HG02623 (cell line): ENCODE results near the gene ART1.

Source experiments
- ATAC-seq: cut with Tn5 transposase; IDR thresholded peaks from one replicate; pipeline ENCODE4 v1.9.1; 2021; ENCODE audit warnings: moderate library complexity; ENCODE audit not compliant: unreplicated experiment

The ART1 gene

DNA sequence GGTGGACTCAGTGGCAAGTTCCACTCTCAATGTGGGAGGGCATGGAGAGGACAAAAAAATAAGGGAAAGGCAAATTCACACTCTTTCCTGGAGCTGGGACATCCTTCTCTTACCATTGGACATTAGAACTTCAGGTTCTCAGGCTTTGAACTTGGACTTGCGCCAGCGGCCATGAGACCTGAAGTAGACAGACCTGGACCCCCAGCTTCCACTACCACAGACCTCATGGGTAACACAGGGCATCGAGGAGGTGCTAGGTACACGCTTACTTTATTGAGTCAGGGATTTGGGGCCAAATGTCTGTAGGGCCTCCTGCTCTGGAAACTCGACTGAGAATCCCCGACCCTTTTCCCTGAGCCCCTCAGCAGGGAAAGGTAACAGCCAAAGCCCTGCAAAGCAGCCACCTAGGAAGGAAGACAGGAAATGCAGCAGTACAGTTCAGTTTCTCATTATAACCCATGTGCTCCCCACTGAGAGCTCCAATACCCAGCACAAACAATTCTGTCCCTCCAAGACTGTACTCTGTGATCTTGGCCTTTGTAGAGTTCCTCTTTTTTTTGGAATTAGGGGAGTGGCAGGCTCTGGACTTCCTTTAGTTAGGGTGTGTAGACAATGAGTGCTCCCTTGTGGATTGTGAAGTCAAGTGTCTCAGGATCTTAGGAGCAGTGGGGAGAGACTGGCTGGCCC, 20.6 kb downstream of the ART1 start:
- ATAC-seq, result no peak

GRCh38 chr11:3666023-3666530, 21.1 kb downstream of the ART1 start:
- ATAC-seq, result no peak

DNA sequence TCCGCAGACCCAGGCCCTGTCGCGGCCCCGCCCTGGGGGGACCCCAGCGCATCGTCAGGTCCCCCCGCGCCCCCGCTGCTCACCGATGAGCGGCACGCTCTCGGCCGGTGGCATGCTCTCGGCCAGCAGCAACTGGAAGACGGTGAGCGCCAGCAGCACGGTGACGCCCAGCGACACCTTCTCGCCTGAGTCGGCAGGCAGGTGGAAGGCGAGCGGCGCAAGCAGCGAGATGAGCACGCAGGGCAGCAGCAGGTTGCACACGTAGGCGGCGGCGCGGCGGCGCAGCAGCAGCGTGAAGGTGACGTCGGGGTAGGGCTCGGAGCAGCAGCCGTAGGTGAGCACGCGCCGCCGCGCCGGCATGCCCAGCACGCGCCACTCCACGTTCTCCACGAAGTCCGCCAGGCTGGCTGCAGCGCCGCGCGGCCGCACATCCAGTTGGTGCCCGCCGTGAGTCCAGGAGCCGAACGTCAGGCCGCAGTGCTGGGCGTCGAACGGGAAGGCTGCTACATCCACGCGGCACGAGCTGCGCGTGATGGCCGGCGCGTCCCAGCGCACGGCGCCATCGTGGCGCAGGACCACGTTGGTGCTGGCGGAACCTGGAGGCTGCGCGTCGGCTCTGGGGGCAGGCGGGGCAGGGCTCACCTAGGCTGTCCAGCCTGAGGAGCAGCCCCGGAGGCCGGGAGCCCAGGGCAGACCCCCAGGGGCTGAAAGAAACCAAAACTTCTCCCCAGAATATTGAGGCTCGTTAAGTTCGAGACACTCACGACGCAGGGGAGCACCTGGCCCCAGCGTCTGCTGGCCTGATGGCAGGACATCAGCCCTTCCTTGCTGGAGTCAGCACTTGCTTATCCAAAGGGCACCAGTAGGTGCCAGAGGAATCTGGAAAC, 22.5 kb downstream of the ART1 start:
- ATAC-seq, result no peak

DNA sequence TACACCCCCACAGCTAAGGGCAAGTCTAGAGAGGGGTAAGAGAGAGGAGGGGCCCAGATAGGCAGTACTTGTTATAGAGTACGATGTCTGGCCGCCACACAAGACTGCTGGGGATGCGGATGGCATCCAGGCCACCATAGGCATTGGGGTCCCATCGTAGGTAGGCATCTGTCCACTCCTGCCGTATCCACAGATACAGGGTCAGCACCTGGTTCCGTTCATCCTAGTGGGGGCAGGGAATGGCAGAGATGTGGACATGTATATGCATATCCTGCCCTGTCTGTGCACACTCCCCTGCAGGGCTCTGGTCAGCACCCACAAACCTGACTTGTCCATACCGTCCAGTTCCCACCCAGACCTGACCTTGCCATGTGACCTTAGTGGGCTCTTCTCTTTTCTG, 24.2 kb downstream of the ART1 start:
- ATAC-seq, result no peak

DNA sequence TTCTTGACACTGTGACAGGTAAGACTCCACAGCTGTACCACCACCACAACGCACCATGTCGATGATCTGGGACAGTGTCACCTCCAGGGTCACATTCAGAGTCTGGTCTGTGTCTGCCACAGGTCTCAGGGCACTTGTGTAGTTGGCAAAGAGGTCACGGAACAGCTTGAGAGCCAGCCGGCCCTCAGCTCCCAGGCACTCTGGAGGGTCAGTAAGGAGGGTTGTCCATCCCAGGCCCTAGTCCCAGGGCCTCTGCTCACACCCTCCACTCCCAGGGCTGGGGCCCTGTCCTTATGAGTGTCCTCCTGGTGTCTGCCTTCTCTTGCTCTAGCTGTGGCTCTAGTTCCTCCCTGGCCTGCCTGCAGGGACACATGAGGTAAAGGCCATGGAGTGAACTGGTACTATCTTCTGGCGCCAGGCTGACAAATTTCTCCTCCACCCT, 24.8 kb downstream of the ART1 start:
- ATAC-seq, result no peak

DNA sequence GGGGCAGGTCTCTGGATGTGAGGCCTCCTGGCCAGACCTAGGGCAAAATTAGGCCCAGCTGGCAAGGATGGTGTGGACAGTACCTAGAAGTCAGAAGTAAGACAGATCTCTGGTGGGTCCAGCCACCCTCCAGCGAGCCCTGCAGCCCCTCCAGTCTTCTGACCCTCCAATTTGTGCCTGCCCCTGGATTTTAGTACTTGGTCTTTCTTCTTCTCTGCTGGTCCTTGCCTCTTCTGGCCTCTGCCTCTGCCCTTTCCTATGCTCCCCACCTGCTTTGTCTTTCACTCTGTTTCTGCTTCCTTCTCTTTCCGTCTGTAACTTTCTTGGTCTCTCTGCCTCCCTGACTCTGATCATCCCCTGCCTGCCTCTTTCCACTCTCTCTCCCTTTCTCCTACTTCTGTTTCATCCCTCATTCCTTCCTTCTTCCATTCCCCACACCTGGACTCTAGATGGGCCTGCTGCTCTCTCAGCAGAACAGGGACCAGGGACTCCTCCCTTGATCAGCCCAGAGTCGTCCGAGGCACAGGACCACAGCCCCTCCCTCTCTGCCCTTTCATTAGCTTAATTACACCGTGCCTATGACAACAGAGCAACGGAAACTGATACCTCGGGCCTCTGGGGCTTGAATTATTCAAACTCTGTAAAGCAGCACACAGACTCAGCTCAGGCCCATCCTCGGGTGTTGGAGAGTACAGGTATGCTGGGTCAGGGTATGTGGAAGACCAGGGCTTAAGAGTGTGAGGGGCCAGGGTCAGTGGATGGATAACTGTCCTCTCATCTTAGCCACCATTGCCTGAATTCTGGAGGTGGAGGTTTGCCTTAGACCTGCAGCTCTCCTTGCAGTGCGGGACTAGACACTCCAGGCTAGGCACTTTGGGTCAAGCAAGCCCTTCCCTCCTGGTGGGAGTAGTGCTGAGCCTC, 26.7 kb downstream of the ART1 start, which contains the start of gene CHRNA10:
Gene CHRNA10, minus strand, starts transcription at position 51 of the 921 bp plus-strand sequence. CDS start 72 bp downstream, outside the sequence.
- no peak for ATAC-seq

GRCh38 chr11:3674189-3674588, 29.3 kb downstream of the ART1 start:
- ATAC-seq, result no peak

- ATAC-seq, result no peak
Observed at GRCh38 chr11:3675971-3676370, 31.0 kb downstream of the ART1 start.

DNA sequence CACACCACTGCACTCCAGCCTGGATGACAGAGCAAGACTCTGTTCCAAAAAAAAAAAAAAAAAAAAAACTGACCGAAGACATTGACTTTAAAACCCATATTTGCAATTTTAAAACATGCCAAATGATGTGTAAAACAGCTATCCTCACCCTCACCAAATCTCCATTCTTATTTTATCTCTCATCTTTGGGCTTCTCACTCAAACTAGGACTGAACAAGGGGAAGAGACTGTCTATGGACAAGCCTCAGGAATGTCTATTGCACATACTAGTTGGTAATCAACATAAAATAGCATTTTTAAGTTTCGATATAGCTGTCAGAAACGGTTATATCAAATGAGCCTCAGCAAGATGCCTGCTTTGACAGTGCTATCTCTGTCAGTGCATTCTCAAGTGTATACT, 34.1 kb downstream of the ART1 start:
- no peak for ATAC-seq

DNA sequence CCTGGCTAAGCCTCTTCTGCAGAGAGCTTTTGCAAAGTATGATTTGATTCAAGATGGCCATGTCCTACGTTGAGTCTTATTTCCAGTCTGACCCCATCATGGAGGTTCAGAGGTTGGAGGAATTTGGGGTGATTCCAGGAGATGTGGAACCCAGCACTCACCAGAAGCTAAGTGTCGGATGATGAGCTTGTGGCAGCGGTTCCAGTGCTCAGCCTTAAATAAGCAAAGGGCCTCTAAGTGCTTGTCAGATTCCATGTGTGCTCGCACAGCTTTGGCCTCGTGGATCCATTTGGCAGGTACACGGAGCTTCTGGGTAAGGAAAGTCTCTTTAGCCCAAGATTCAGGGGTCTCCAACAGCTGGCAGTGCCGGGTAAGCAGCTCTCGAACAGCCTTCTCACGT, 38.1 kb downstream of the ART1 start:
- no peak for ATAC-seq

DNA sequence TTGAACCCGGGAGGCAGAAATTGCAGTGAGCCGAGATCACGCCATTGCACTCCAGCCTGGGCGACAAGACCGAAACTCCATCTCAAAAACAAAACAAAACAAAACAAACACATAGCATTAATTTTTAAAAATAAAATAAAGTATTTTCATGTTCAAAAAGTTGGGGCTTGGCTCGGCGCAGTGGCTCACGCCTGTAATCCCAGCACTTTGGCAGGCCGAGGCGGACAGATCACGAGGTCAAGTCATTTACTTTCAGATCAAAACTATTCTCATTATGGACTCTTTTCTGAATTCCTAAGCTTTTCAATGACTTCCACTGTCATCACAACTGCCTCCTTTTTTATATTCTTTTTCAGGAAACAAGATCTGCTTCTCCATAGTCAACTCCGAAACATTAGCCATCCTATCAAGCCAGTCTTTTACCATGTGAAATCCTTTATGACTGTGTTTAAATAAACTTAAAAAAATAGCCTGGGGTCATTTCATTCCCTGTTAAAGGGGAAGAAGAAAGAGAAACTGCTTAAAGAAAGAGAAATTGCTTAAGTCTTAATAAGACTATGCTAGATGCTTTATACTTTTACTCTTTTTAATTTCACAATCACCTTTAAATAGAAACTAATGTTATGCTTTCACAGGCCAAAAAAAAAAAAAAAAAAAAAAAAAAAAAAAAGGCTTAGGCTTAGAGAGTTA, 39.3 kb downstream of the ART1 start:
- no peak for ATAC-seq

GRCh38 chr11:3684819-3685172, 39.9 kb downstream of the ART1 start:
- ATAC-seq, result no peak

DNA sequence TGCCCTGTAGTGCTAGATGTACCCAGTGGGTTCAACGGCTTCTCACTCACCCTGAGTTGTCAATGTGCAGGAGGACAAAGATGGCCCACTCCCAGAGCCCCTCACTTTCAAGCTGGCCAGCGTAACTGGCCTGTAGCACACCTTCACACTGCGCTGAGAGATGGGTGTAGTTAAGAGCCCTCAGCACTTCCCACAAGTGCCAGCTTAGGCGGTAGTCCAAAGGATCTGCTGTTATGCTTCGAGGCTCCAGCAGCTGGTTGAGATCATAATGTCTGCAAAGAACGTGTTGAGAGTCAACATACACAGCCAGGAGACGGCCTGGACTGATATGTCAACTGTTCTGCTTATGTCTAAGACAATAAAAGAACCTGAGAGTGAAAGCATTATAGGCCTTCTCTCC, 41.0 kb downstream of the ART1 start:
- no peak for ATAC-seq

DNA sequence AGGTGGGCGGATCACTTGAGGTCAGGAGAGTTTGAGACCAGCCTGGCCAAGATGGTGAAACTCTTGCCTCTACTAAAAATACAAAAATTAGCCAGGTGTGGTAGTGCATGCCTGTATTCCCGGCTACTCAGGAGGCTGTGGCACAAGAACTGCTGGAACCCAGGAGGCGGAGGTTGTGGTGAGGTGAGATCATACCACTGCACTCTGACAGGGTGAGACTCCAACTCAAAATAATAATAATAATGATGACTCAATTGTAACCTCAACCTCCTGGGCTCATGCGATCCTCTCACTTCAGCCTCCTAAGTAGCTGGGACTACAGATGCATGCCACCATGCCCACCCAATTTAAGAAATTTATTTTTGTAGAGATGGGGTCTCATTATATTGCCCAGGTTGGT, 41.8 kb downstream of the ART1 start:
- ATAC-seq, result no peak

GRCh38 chr11:3700410-3700809, 55.5 kb downstream of the ART1 start:
- no peak for ATAC-seq

- no peak for ATAC-seq
Observed at GRCh38 chr11:3700910-3701309, 56.0 kb downstream of the ART1 start.

GRCh38 chr11:3703383-3703782, 58.5 kb downstream of the ART1 start:
- no peak for ATAC-seq

- no peak for ATAC-seq
Observed at GRCh38 chr11:3707176-3707575, 62.2 kb downstream of the ART1 start.

- ATAC-seq, result no peak
Observed at GRCh38 chr11:3709977-3710376, 65.0 kb downstream of the ART1 start.

GRCh38 chr11:3710485-3711259, 65.7 kb downstream of the ART1 start:
- no peak for ATAC-seq
